ENCODE measurements around the gene ATXN7L1. TPM values are rescaled to one million over a fixed set of nuclear protein-coding genes. Genes with fewer than 3 reads are reported as not detected.

The ATXN7L1 gene
- total and polyA plus RNA-seq, 2 of the 4 experiments (the other 2 are of a cell fraction) = 3.5 to 4.3 TPM

- Histone ChIP-seq H3K23ac (ENCODE audit: low read depth, low read length) (no peak overlapping the region), H2AK5ac (ENCODE audit: low read depth, low read length) (no peak overlapping the region), H2AK9ac (replicated peaks; ENCODE audit: low read depth, low read length, poor library complexity) (no peak overlapping the region), H3K27me3 (ENCODE audit: control insufficient read depth, insufficient read depth, low read length) (no peaks in the 10 kb centered on the region), H4K91ac (ENCODE audit: insufficient read depth, low read depth, low read length) (no peak overlapping the region), H2BK20ac (ENCODE audit: low read depth, low read length) (no peak overlapping the region), H3K4ac (ENCODE audit: low read depth, low read length) (no peak overlapping the region), H3K4me3 (ENCODE audit: insufficient read depth, low read depth, low read length) (no peak overlapping the region), H3K4me1 (ENCODE audit: control insufficient read depth, insufficient read depth, low read length) (no peaks in the 10 kb centered on the region; the same call in 1 of the 2 replicates), H3K4me2 (ENCODE audit: low read depth, low read length) (no peak overlapping the region), H2AFZ (replicated peaks; ENCODE audit: low read length, poor library complexity) (peak overlapping the region; percentile 37), H2BK120ac (ENCODE audit: low read depth, low read length) (no peak overlapping the region), H4K20me1 (ENCODE audit: insufficient read depth, low read length) (no peaks in the 10 kb centered on the region), H2BK15ac (ENCODE audit: low read depth, low read length) (no peak overlapping the region), H2BK5ac (ENCODE audit: low read depth, low read length, poor library complexity, severe bottlenecking) (no peak overlapping the region), H4K5ac (ENCODE audit: low read depth, low read length) (no peak overlapping the region), H3K18ac (ENCODE audit: low read depth, low read length) (no peak overlapping the region), H3K9me1 (ENCODE audit: insufficient read depth, low read length) (peaks cover 3% of the 10 kb centered on the region), H3K9ac (ENCODE audit: low read depth, low read length) (no peak overlapping the region), H3K27ac (ENCODE audit: insufficient read depth, low read length) (no peak overlapping the region), H3K9me3 (ENCODE audit: control insufficient read depth, insufficient read depth, low read length) (no peaks in the 10 kb centered on the region), H3K14ac (replicated peaks; ENCODE audit: low read depth, low read length) (no peak overlapping the region), H4K8ac (ENCODE audit: low read depth in 2 of 2, low read length in 2 of 2) (no peak overlapping the region), H3K36me3 (ENCODE audit: control insufficient read depth, insufficient read depth, low read length) (peaks cover 21% of the 10 kb centered on the region), H3K79me1 (ENCODE audit: low read depth in 1 of 2, low read length in 2 of 2) (no peaks in the 10 kb centered on the region), H3K56ac (ENCODE audit: extremely low read depth, insufficient read depth, low read length) (no peak overlapping the region)
- DNase-seq (no peak), ATAC-seq (ENCODE audit: low read depth) (peak; percentile 52)
- ChIA-PET CTCF (no interaction called here), POLR2A (ENCODE audit: unreplicated experiment) (no interaction called here)
- no peak for TF ChIP-seq RCOR1 (IDR thresholded peaks at IDR 0.05; ENCODE audit: insufficient replicate concordance, low read length)
- TF ChIP-seq MAFK (IDR thresholded peaks at IDR 0.05; ENCODE audit: low read depth, low read length) = no peak
- TF ChIP-seq MAZ (IDR thresholded peaks at IDR 0.05; ENCODE audit: borderline replicate concordance, low read depth, low read length) = no peak
- no peak for TF ChIP-seq CEBPB (IDR thresholded peaks at IDR 0.05; ENCODE audit: low read depth, low read length)
- TF ChIP-seq NFE2L2 (IDR thresholded peaks at IDR 0.05; ENCODE audit: low read depth, low read length) = no peak
- no peak for TF ChIP-seq POLR2A (IDR thresholded peaks at IDR 0.05; ENCODE audit: low read depth, low read length)
- TF ChIP-seq MXI1 (IDR thresholded peaks at IDR 0.05; ENCODE audit: borderline replicate concordance, low read depth, low read length) = no peak
- TF ChIP-seq BHLHE40 (IDR thresholded peaks at IDR 0.05; ENCODE audit: low read depth, low read length) = no peak
- dilution Hi-C loops (cut with HindIII; ENCODE audit: low sequenced_read_pairs, unreplicated experiment) = no loop called here
- no CpG with 5 or more reads among the region's 2 CpGs for WGBS, 2 experiments (ENCODE audit: extremely low coverage in 2 of 2, insufficient read length in 1 of 2)
- no TSS peak for BruUV-seq (replicated peaks)
- intact Hi-C loops (cut with micrococcal nuclease) = no loop called here
- in situ Hi-C loops (cut with MboI; ENCODE audit: low sequenced_read_pairs) = no loop called here
Measured at GRCh38 chr7:105621176-105621575, 255.2 kb downstream of the ATXN7L1 start.

Data from IMR-90 (cell line).